DND-41 (cell line): Measurements from ENCODE around the gene MMP11.

ENCODE experiments used
- ATAC-seq: fragments of 200-7000 bp; cut with Tn5 transposase; 3 replicates; pipeline ENCODE4 v1.9.1; 2021; ENCODE audit warnings: low read depth; ENCODE audit not compliant: insufficient read depth
- DNase-seq: peaks from one replicate; pipeline ENCODE4 v3.0.0-alpha.2; 2020
- H2AFZ ChIP-seq: 2 replicates; pipeline ENCODE4 v1.6.0; 2012; ENCODE audit warnings: low read depth, low read length
- H3K27ac ChIP-seq: 2 replicates; pipeline ENCODE4 v1.5.1; 2012; ENCODE audit warnings: low read length, inconsistent platforms
- H3K27me3 ChIP-seq: fragments of 200-600 bp; sonication (generic); 2 replicates; pipeline ENCODE4 v1.6.0; 2012; ENCODE audit warnings: low read length, mild to moderate bottlenecking, inconsistent platforms; ENCODE audit not compliant: insufficient read depth, poor library complexity
- H3K36me3 ChIP-seq: 2 replicates; pipeline ENCODE4 v1.5.1; 2012; ENCODE audit warnings: low read length, inconsistent platforms; ENCODE audit not compliant: insufficient read depth
- H3K4me1 ChIP-seq: 2 replicates; pipeline ENCODE4 v1.5.1; 2012; ENCODE audit warnings: mild to moderate bottlenecking, low read length; ENCODE audit not compliant: insufficient read depth
- H3K4me2 ChIP-seq: 2 replicates; pipeline ENCODE4 v1.6.0; 2012; ENCODE audit warnings: mild to moderate bottlenecking, moderate library complexity, low read length, inconsistent platforms; ENCODE audit not compliant: insufficient read depth
- H3K4me3 ChIP-seq, 2 experiments: fragments of 200-600 bp in 1 of 2; shearing (Covaris generic) in 1 of 2; 2 replicates each; pipeline ENCODE4 v1.5.1; 2012 to 2016; ENCODE audit warnings: inconsistent platforms in 2 of 2, low read length in 2 of 2, mild to moderate bottlenecking in 2 of 2, low read depth in 1 of 2, moderate library complexity in 1 of 2
- H3K79me2 ChIP-seq: 2 replicates; pipeline ENCODE4 v1.6.0; 2012; ENCODE audit warnings: low read length, inconsistent platforms; ENCODE audit not compliant: insufficient read depth
- H3K9ac ChIP-seq: 2 replicates; pipeline ENCODE4 v1.6.0; 2012; ENCODE audit warnings: low read depth, mild to moderate bottlenecking, inconsistent platforms, low read length, moderate library complexity
- H3K9me3 ChIP-seq: 2 replicates; pipeline ENCODE4 v1.5.1; 2012; ENCODE audit warnings: low read length, moderate library complexity, mild to moderate bottlenecking, inconsistent platforms; ENCODE audit not compliant: insufficient read depth, severe bottlenecking
- H4K20me1 ChIP-seq: 2 replicates; pipeline ENCODE4 v1.6.0; 2012; ENCODE audit warnings: low read length; ENCODE audit not compliant: insufficient read depth
- EZH2 ChIP-seq: IDR thresholded peaks from 3 replicates; pipeline ENCODE4 v1.6.1; 2012; ENCODE audit warnings: borderline replicate concordance, low read depth, mild to moderate bottlenecking, moderate library complexity, low read length, inconsistent platforms; ENCODE audit not compliant: severe bottlenecking
- TF ChIP-seq, protein P1 (sequence below): IDR thresholded peaks from 2 replicates; pipeline ENCODE4 v1.5.1; 2012; ENCODE audit warnings: borderline replicate concordance, low read length, moderate library complexity, mild to moderate bottlenecking; ENCODE audit not compliant: poor library complexity, severe bottlenecking; ENCODE audit errors: extremely low read depth

The MMP11 gene

DNA sequence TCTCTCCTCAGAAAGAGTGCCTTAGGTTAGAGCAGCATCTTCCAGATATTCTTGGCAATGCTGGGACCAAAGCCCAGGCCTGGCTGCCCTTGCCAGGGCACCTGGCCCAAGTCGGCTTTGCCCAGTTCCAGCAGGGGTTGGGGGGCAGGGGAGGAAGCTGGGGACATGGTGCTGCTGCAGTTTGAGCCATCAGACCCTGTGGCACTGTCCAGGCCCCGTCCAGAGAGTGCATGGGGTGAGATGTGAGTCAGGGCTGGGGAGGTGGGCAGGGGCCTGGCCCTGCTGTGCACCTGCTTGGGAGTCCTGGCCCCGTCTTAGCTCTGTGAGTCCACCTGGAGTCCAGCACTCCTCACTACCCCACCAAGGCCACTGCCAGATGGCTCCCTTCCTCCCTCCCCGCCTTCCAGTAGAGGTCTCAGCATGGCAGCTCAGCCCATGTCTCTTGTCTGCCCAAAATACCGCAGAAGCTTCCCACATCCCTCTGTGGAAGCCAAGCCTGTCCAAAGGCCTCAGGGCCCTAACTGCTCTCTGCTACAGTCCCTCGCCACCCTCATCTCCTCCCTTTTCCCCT is 49.5 kb downstream of the MMP11 start:
- H3K4me2 ChIP-seq, result no peak overlapping the region

DNA sequence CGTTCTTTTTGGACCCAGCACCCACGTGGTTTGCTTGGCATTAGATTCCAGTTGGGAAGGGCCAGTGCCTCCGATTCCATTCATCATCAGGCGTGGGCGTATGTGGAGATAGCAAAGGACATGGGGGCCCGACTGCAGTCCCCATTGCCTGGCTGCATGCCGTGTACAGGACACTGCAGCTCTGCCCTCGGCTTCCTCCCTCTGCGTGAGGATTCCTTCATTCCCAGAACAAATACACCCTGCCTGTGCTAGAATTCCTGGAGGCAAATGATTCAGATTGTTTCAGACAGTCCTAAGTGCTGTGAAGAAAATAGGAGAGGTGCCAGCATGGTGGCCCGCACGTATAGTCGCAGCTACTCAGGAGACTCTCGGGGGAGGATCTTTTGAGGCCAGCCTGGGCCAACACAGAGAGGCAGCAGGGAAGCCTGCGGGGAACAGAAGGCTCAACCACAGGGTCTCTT is 50.7 kb downstream of the MMP11 start:
- no peaks in the 10 kb centered on the region for H3K9me3 ChIP-seq
- TF ChIP-seq, protein P1, sequence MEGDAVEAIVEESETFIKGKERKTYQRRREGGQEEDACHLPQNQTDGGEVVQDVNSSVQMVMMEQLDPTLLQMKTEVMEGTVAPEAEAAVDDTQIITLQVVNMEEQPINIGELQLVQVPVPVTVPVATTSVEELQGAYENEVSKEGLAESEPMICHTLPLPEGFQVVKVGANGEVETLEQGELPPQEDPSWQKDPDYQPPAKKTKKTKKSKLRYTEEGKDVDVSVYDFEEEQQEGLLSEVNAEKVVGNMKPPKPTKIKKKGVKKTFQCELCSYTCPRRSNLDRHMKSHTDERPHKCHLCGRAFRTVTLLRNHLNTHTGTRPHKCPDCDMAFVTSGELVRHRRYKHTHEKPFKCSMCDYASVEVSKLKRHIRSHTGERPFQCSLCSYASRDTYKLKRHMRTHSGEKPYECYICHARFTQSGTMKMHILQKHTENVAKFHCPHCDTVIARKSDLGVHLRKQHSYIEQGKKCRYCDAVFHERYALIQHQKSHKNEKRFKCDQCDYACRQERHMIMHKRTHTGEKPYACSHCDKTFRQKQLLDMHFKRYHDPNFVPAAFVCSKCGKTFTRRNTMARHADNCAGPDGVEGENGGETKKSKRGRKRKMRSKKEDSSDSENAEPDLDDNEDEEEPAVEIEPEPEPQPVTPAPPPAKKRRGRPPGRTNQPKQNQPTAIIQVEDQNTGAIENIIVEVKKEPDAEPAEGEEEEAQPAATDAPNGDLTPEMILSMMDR, result no peak
- no peak for TF ChIP-seq EZH2
- no peaks in the 10 kb centered on the region for H3K27me3 ChIP-seq
- peaks cover 5% of the 10 kb centered on the region; the same call in 1 of the 2 replicates for H3K79me2 ChIP-seq
- no peak overlapping the region for H3K4me3 ChIP-seq
- no peak overlapping the region for H3K9ac ChIP-seq
- no peak overlapping the region for H3K27ac ChIP-seq
- H4K20me1 ChIP-seq, result peaks cover 12% of the 10 kb centered on the region
- H2AFZ ChIP-seq, result no peak overlapping the region
- ATAC-seq (no peak), DNase-seq (no peak)
- H3K36me3 ChIP-seq, result peaks cover 94% of the 10 kb centered on the region
- H3K4me1 ChIP-seq, result peaks cover 31% of the 10 kb centered on the region
- no peak overlapping the region for H3K4me2 ChIP-seq

More for the DNA sequence above, 49.5 kb downstream of the MMP11 start:
- Histone ChIP-seq H3K79me2 (no peaks in the 10 kb centered on the region), H3K9me3 (no peaks in the 10 kb centered on the region), H3K27ac (no peak overlapping the region), H3K4me3 (no peak overlapping the region), H3K9ac (no peak overlapping the region), H2AFZ (no peak overlapping the region), H3K4me1 (peaks cover 27% of the 10 kb centered on the region), H3K27me3 (no peaks in the 10 kb centered on the region), H4K20me1 (peaks cover 8% of the 10 kb centered on the region), H3K36me3 (peaks cover 97% of the 10 kb centered on the region)
- TF ChIP-seq EZH2, result no peak
- TF ChIP-seq, protein P1, result no peak
- DNase-seq, result no peak
- ATAC-seq, result no peak

DNA sequence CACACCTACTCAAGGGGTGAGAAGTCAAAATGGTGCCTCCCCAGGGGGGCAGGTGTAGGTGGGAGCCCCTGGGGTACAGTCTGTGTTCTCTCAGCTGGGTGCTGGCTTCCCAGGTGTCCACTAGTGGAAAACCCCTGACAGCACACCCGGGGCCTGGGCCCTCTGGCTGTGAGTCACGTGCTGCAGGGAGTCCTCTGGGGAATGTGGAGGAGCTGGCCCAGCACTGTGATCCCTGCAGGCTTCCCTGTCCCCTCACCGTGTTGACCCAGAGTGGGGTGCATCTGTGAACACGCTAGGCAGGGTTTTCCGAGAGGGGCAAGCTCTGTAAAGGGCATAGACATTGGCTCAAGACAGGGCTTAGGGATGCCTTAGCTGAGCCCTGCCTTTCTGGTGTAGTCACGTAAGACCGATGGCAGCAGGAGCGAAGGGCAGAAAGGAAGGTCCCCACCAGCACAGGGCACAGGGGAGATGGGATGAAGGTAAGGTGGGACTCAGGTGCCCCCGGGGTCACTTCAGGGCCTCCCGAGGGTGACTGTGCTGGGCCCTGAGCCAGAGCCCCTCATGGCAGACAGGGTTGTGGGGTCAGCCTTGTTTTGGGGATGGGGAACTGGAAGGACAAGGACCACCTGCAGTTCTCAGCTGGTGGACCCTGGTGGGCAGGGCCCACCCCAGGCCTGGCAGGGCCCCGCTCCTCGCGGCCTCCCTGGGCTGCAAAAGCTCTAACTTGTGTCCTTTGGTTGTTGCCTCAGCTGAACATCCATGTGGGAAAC is 52.0 kb downstream of the MMP11 start:
- H3K36me3 ChIP-seq, result peaks cover 95% of the 10 kb centered on the region
- DNase-seq (no peak), ATAC-seq (no peak)
- H3K27ac ChIP-seq, result peak overlapping the region; percentile 22; the same call in 1 of the 2 replicates
- H3K79me2 ChIP-seq, result peaks cover 13% of the 10 kb centered on the region; the same call in 1 of the 2 replicates
- no peaks in the 10 kb centered on the region for H3K9me3 ChIP-seq
- no peak overlapping the region for H3K9ac ChIP-seq
- H3K4me3 ChIP-seq, result no peak overlapping the region
- no peak overlapping the region for H2AFZ ChIP-seq
- peaks cover 31% of the 10 kb centered on the region for H3K4me1 ChIP-seq
- TF ChIP-seq, protein P1, result no peak
- no peak for TF ChIP-seq EZH2
- H3K27me3 ChIP-seq, result no peaks in the 10 kb centered on the region
- peaks cover 20% of the 10 kb centered on the region for H4K20me1 ChIP-seq
- H3K4me2 ChIP-seq, result no peak overlapping the region
